Measurements from ENCODE around the gene SLC43A1.

The SLC43A1 gene

GRCh38 chr11:57529012-57529411 lies 13.5 kb upstream of the SLC43A1 start:
- no peak for DNase-seq (ENCODE audit: low read depth in 2 of 2)

- peak; percentile 41 to 67 for DNase-seq (ENCODE audit: low read depth in 2 of 2)
Measured at GRCh38 chr11:57527056-57527631, 11.6 kb upstream of the SLC43A1 start.

GRCh38 chr11:57523419-57523818 lies 7.9 kb upstream of the SLC43A1 start:
- DNase-seq (ENCODE audit: low read depth in 2 of 2), result no peak

GRCh38 chr11:57521116-57521515 lies 5.6 kb upstream of the SLC43A1 start:
- no peak for DNase-seq (ENCODE audit: low read depth in 2 of 2)

- DNase-seq (ENCODE audit: low read depth in 2 of 2), result no peak
Measured at GRCh38 chr11:57516061-57516443, 550 bp upstream of the SLC43A1 start.

- peak; percentile 20 to 35 for DNase-seq (ENCODE audit: low read depth in 2 of 2)
Measured at GRCh38 chr11:57514538-57515331, 767 bp downstream of the SLC43A1 start.

- no peak for DNase-seq (ENCODE audit: low read depth in 2 of 2)
Measured at GRCh38 chr11:57513911-57514537, 1.5 kb downstream of the SLC43A1 start.

- no peak for DNase-seq (ENCODE audit: low read depth in 2 of 2)
Measured at GRCh38 chr11:57513452-57513795, 2.1 kb downstream of the SLC43A1 start.

- no peak for DNase-seq (ENCODE audit: low read depth in 2 of 2)
Measured at GRCh38 chr11:57512646-57513451, 2.7 kb downstream of the SLC43A1 start.

- DNase-seq (ENCODE audit: low read depth in 2 of 2), result no peak
Measured at GRCh38 chr11:57511741-57512430, 3.6 kb downstream of the SLC43A1 start.

- no peak for DNase-seq (ENCODE audit: low read depth in 2 of 2)
Measured at GRCh38 chr11:57508341-57509170, 6.9 kb downstream of the SLC43A1 start.

GRCh38 chr11:57506522-57506921 lies 9.0 kb downstream of the SLC43A1 start:
- no peak for DNase-seq (ENCODE audit: low read depth in 2 of 2)

- no peak for DNase-seq (ENCODE audit: low read depth in 2 of 2)
Measured at GRCh38 chr11:57504511-57504910, 11.0 kb downstream of the SLC43A1 start.

GRCh38 chr11:57502870-57503269 lies 12.6 kb downstream of the SLC43A1 start:
- DNase-seq (ENCODE audit: low read depth in 2 of 2), result no peak

GRCh38 chr11:57502376-57502775 lies 13.1 kb downstream of the SLC43A1 start:
- DNase-seq (ENCODE audit: low read depth in 2 of 2), result no peak

GRCh38 chr11:57501953-57502352 lies 13.5 kb downstream of the SLC43A1 start:
- no peak for DNase-seq (ENCODE audit: low read depth in 2 of 2)

GRCh38 chr11:57500926-57501325 lies 14.6 kb downstream of the SLC43A1 start:
- DNase-seq (ENCODE audit: low read depth in 2 of 2), result no peak

GRCh38 chr11:57500515-57500914 lies 15.0 kb downstream of the SLC43A1 start:
- DNase-seq (ENCODE audit: low read depth in 2 of 2), result no peak

- DNase-seq (ENCODE audit: low read depth in 2 of 2), result no peak
Measured at GRCh38 chr11:57499983-57500461, 15.5 kb downstream of the SLC43A1 start.

- peak in 1 of 2 donors; percentile 34 for DNase-seq (ENCODE audit: low read depth in 2 of 2)
Measured at GRCh38 chr11:57499413-57499982, 16.0 kb downstream of the SLC43A1 start.
